K562 (cell line): ENCODE results near the gene FGD1. TPM values are rescaled to one million over a fixed set of nuclear protein-coding genes. Genes with fewer than 3 reads are reported as not detected.

Source experiments
- ATAC-seq: fragments of 200-7000 bp; cut with Tn5 transposase; 3 replicates; pipeline ENCODE4 v1.9.1; 2020; ENCODE audit warnings: moderate library complexity
- BruUV-seq: library from RNA; stranded (reverse); fragments of 400-500 nt; replicated peaks from 2 replicates; lab custom pipeline; 2021; lab: Mats Ljungman, UMichigan
- CTCF ChIA-PET: fragments of 300-600 bp; formaldehyde crosslinking; extraction: SDS; loops from one replicate; lab custom pipeline; 2021; ENCODE audit warnings: low intra/inter-chr PET ratio; lab: Yijun Ruan, JAX
- POLR2A ChIA-PET: fragments of 300-600, 350-650 bp; sonication (Branson Sonifier 250); formaldehyde crosslinking; extraction: SDS; loops from one replicate; lab custom pipeline; 2021; ENCODE audit warnings: antibody characterized with exemption, inconsistent platforms; lab: Yijun Ruan, JAX
- DNase-seq, 4 experiments: peaks; one replicate each; pipeline versions ENCODE4 v3.0.0 to v3.0.0-alpha.2; 2011 to 2018; ENCODE audit warnings: low spot score in 3 of 4, mixed read lengths in 3 of 4; ENCODE audit errors: extremely low read depth in 1 of 4
- FAIRE-seq: peaks from 2 replicates; lab custom pipeline; 2011; peaks lifted over from hg19 to GRCh38; lab: Jason Lieb, UNC
- H2AFZ ChIP-seq: 2 replicates; pipeline ENCODE4 v1.6.0; 2011; ENCODE audit warnings: low read depth, low read length, control low read depth, inconsistent platforms
- H3K27ac ChIP-seq: fragments of 200-600 bp; 3 replicates; pipeline ENCODE4 v1.8.0; 2011; ENCODE audit warnings: low read depth, mild to moderate bottlenecking, control low read depth, inconsistent platforms, low read length, moderate library complexity, mixed read lengths; ENCODE audit errors: extremely low read depth
- H3K27me3 ChIP-seq, 2 experiments: fragments of 300-600 bp in 1 of 2; 2 replicates in 1 of 2; 3 replicates in 1 of 2; pipeline versions ENCODE4 v1.6.0 to v1.8.0; 2011; ENCODE audit warnings: inconsistent platforms in 2 of 2, low read length in 2 of 2, mild to moderate bottlenecking in 1 of 2, mixed read lengths in 1 of 2, moderate library complexity in 1 of 2; ENCODE audit not compliant: control insufficient read depth in 2 of 2, insufficient read depth in 2 of 2
- H3K36me3 ChIP-seq: fragments of 300-600 bp; 3 replicates; pipeline ENCODE4 v1.8.0; 2011; ENCODE audit warnings: mild to moderate bottlenecking, low read length, inconsistent platforms; ENCODE audit not compliant: control insufficient read depth, insufficient read depth
- H3K4me1 ChIP-seq, 2 experiments: fragments of 200-600 bp in 1 of 2; replicated peaks in 1 of 2; 2 replicates in 1 of 2; 3 replicates in 1 of 2; pipeline versions ENCODE4 v1.5.1 to v1.8.0; 2011; ENCODE audit warnings: inconsistent platforms in 2 of 2, low read length in 2 of 2, mild to moderate bottlenecking in 1 of 2, mixed read lengths in 1 of 2, moderate library complexity in 1 of 2; ENCODE audit not compliant: control insufficient read depth in 2 of 2, insufficient read depth in 2 of 2
- H3K4me2 ChIP-seq: 2 replicates; pipeline ENCODE4 v1.6.1; 2011; ENCODE audit warnings: low read length, control low read depth, inconsistent platforms, mixed read lengths; ENCODE audit not compliant: insufficient read depth
- H3K4me3 ChIP-seq: fragments of 200-600 bp; sonication (generic), shearing (Covaris generic); 2 replicates; pipeline ENCODE4 v1.5.1; 2016; ENCODE audit warnings: control low read depth, inconsistent platforms
- H3K79me2 ChIP-seq: fragments of 200-600 bp; 3 replicates; pipeline ENCODE4 v1.8.0; 2011; ENCODE audit warnings: low read length, inconsistent platforms; ENCODE audit not compliant: control insufficient read depth, insufficient read depth
- H3K9ac ChIP-seq, 2 experiments: 2 replicates each; pipeline versions ENCODE4 v1.6.0 to v1.6.1; 2011; ENCODE audit warnings: low read depth in 2 of 2, low read length in 2 of 2, control low read depth in 1 of 2, inconsistent platforms in 1 of 2, mild to moderate bottlenecking in 1 of 2, mixed read lengths in 1 of 2; ENCODE audit not compliant: insufficient read depth in 1 of 2
- H3K9me1 ChIP-seq: one replicate; pipeline ENCODE4 v1.6.0; 2011; ENCODE audit warnings: inconsistent platforms, mild to moderate bottlenecking, low read length, moderate library complexity; ENCODE audit not compliant: control insufficient read depth, insufficient read depth
- H3K9me3 ChIP-seq: replicated peaks from 2 replicates; pipeline ENCODE4 v1.5.1; 2011; ENCODE audit warnings: low read depth, low read length, inconsistent platforms; ENCODE audit not compliant: control insufficient read depth, insufficient read depth
- H4K20me1 ChIP-seq: replicated peaks from 2 replicates; pipeline ENCODE4 v1.6.1; 2011; ENCODE audit warnings: low read length, inconsistent platforms, mixed read lengths; ENCODE audit not compliant: control insufficient read depth, insufficient read depth
- ATF7 ChIP-seq: fragments of 450-650 bp; IDR thresholded peaks from 2 replicates; pipeline ENCODE4 v1.7.1; 2014; ENCODE audit warnings: mild to moderate bottlenecking, moderate library complexity
- BACH1 ChIP-seq: fragments of 200-800 bp; sonication (Bioruptor generic); IDR thresholded peaks from 2 replicates; pipeline ENCODE4 v1.6.1; 2016; ENCODE audit warnings: missing genetic modification characterization, missing compliant biosample characterization
- CAMTA2 ChIP-seq: fragments of 250-450 bp; sonication (Bioruptor Pico); conservative IDR thresholded peaks from 2 replicates; pipeline ENCODE4 v1.5.1; 2022
- CEBPB ChIP-seq: fragments of 450-650 bp; IDR thresholded peaks from 2 replicates; pipeline ENCODE4 v1.6.1; 2016; ENCODE audit warnings: missing genetic modification characterization, missing compliant biosample characterization
- IFI16 ChIP-seq: fragments of 250-450 bp; sonication (Bioruptor Pico); IDR thresholded peaks from 2 replicates; pipeline ENCODE4 v2.1.2; 2022; ENCODE audit warnings: mild to moderate bottlenecking, inconsistent platforms
- NFE2L1 ChIP-seq: fragments of 450-650 bp; IDR thresholded peaks from 2 replicates; pipeline ENCODE4 v1.6.1; 2016; ENCODE audit warnings: missing genetic modification characterization, low read depth, mild to moderate bottlenecking, missing compliant biosample characterization, moderate library complexity, borderline replicate concordance
- NR0B1 ChIP-seq: fragments of 450-650 bp; IDR thresholded peaks from one replicate; pipeline ENCODE4 v1.6.1; 2018; ENCODE audit warnings: mild to moderate bottlenecking, moderate library complexity; ENCODE audit not compliant: partially characterized antibody
- POLR2H ChIP-seq: IDR thresholded peaks from 2 replicates; pipeline ENCODE4 v1.6.1; 2016; ENCODE audit warnings: missing genetic modification characterization, low read depth, mild to moderate bottlenecking, control low read depth, missing compliant biosample characterization, moderate library complexity
- RAD51 ChIP-seq: fragments of 450-650 bp; IDR thresholded peaks from 2 replicates; pipeline ENCODE4 v1.7.1; 2016; ENCODE audit warnings: low read depth, mild to moderate bottlenecking, borderline replicate concordance
- SAFB2 ChIP-seq: fragments of 200-400 bp; formaldehyde crosslinking; IDR thresholded peaks from 2 replicates; pipeline ENCODE4 v1.6.1; 2018; ENCODE audit warnings: borderline replicate concordance, low read length, low read depth, moderate library complexity; ENCODE audit not compliant: severe bottlenecking
- TRIM25 ChIP-seq: fragments of 450-650 bp; IDR thresholded peaks from 2 replicates; pipeline ENCODE4 v1.7.0; 2016; ENCODE audit warnings: borderline replicate concordance
- YY1 ChIP-seq, 3 experiments: IDR thresholded peaks; 2 replicates each; pipeline ENCODE4 v1.6.1; 2011; ENCODE audit warnings: low read length in 2 of 3, mild to moderate bottlenecking in 2 of 3, moderate library complexity in 2 of 3, borderline replicate concordance in 1 of 3, control low read depth in 1 of 3, low read depth in 1 of 3; ENCODE audit not compliant: insufficient read depth in 3 of 3, insufficient replicate concordance in 2 of 3, control insufficient read depth in 1 of 3, insufficient read length in 1 of 3; ENCODE audit errors: extremely low read depth in 1 of 3
- ZNF224 ChIP-seq: sonication (generic); formaldehyde crosslinking; IDR thresholded peaks from 2 replicates; pipeline ENCODE4 v1.8.0; 2022; ENCODE audit warnings: mild to moderate bottlenecking, missing genetic modification reagents
- ZNF436 ChIP-seq: fragments of 250-450, 450-650 bp; sonication (Bioruptor Pico); formaldehyde crosslinking; IDR thresholded peaks from 2 replicates; pipeline ENCODE4 v1.7.0; 2020; ENCODE audit warnings: mild to moderate bottlenecking
- ZNF778 ChIP-seq: fragments of 450-650 bp; formaldehyde crosslinking; IDR thresholded peaks from 2 replicates; pipeline ENCODE4 v1.4.0; 2020; ENCODE audit warnings: mild to moderate bottlenecking, moderate library complexity
- WGBS: fragments of 100-300 bp; shearing (Covaris generic); methylation state at CpG from one replicate; pipeline ENCODE4 v1.1.6; 2016; ENCODE audit warnings: low coverage, mixed read lengths; ENCODE audit not compliant: insufficient coverage; ENCODE audit errors: missing lambda C conversion rate; 5-methylcytosine and 5-hydroxymethylcytosine counted together
- in situ Hi-C: fragments of 300-500 bp; cut with MboI; formaldehyde crosslinking; loops from 4 replicates; pipeline ENCODE4 v1.15.0; 2018; ENCODE audit warnings: inconsistent platforms, mixed read lengths
- intact Hi-C: fragments of 100-400 bp; cut with micrococcal nuclease; formaldehyde crosslinking; loops from 2 replicates; pipeline ENCODE4 v1.14.2; 2022
- polyA plus RNA-seq, 8 experiments: library from polyadenylated mRNA; depleted of rRNA in 4 of 8; stranded (reverse) in 5 of 8; unstranded in 3 of 8; fragments of >200 nt; fragmentation: Nextera tagmentation in 2 of 8; fragmentation: Illumina TruSeq in 1 of 8; extraction: Ambion mirVana in 2 of 8; extraction: Trizol in 1 of 8; gene quantifications; 2 replicates each; pipeline versions ENCODE4 v1.2.1 to v1.2.3, GENCODE V29; 2011 to 2014; ENCODE audit warnings: inconsistent platforms in 1 of 8, missing spikeins in 1 of 8
- total RNA-seq, 7 experiments: library from RNA; depleted of rRNA in 6 of 7; stranded (reverse); fragments of >200 nt in 6 of 7; fragmentation: Illumina TruSeq in 2 of 7; extraction: Trizol in 2 of 7; gene quantifications; 2 replicates each; pipeline versions ENCODE4 v1.2.1 to v1.2.3, GENCODE V29; 2011 to 2021; ENCODE audit warnings: low replicate concordance in 1 of 7
- TF ChIP-seq, protein P1 (sequence below), 3 experiments: fragments of 200-800 bp in 1 of 3; fragments of 250-450 bp in 1 of 3; fragments of 450-650 bp in 1 of 3; sonication (Bioruptor Pico) in 1 of 3; sonication (Bioruptor generic) in 1 of 3; formaldehyde crosslinking in 1 of 3; IDR thresholded peaks; 2 replicates each; pipeline versions ENCODE4 v1.6.1 to v1.8.0; 2016 to 2022; ENCODE audit warnings: mild to moderate bottlenecking in 2 of 3, missing genetic modification characterization in 2 of 3, missing compliant biosample characterization in 1 of 3, moderate library complexity in 1 of 3

FGD1 gene
- total and polyA plus RNA-seq, 9 of the 15 experiments (the other 6 are each of a cell fraction or from before 2014, with no cell fraction given): 0.01 to 0.09 (median 0.04) TPM; not detected in 2

DNA sequence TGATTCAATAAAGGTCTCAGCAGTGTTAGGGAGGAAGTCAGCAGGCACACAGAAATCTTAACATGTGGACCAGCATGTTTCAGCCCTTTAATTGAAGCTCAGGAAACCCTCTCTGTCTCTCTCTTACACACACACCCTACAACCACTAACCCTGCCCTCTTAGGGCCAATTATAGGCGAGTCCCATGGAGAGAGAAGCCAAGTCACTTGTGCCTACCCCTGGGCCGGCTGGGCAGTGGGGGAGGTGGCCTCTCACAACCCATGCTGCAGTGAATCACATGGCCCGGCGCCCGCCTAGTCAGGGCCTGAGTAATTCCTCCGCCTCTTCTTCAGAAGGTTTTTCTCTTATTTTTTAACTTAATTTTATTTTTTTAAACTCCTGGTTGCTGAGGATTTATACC is 3.7 kb downstream of the FGD1 start:
- peaks cover 0 to 20% of the 10 kb centered on the region in 2 experiments; a peak in 2 of 5 replicates for H3K4me1 ChIP-seq
- no peaks in the 10 kb centered on the region for H4K20me1 ChIP-seq
- peaks cover 0 to 4% of the 10 kb centered on the region in 2 experiments; a peak in 1 of 5 replicates for H3K27me3 ChIP-seq
- DNase-seq: no peak
- H3K27ac ChIP-seq: no peak overlapping the region
- H2AFZ ChIP-seq: no peak overlapping the region
- H3K9me3 ChIP-seq: no peaks in the 10 kb centered on the region
- no peaks in the 10 kb centered on the region for H3K9me1 ChIP-seq
- in situ Hi-C loops: no loop called here
- ChIA-PET POLR2A (no interaction called here), CTCF (no interaction called here)
- 11% methylated on average over 6 of the region's 6 CpGs for WGBS
- FAIRE-seq: no peak
- intact Hi-C loops: no loop called here
- H3K36me3 ChIP-seq: no peaks in the 10 kb centered on the region
- no TSS peak for BruUV-seq
- H3K4me2 ChIP-seq: no peak overlapping the region
- no peak for ATAC-seq
- H3K9ac ChIP-seq: no peak overlapping the region
- no peak overlapping the region for H3K4me3 ChIP-seq
- no peaks in the 10 kb centered on the region for H3K79me2 ChIP-seq
- TF ChIP-seq TRIM25 (no peak), CAMTA2 (no peak), ZNF778 (CRISPR knock-in tag) (no peak), POLR2H (tag) (no peak), ZNF224 (CRISPR knock-in tag) (no peak), NFE2L1 (tag) (no peak), ZNF436 (no peak), BACH1 (no peak), CEBPB (no peak), NR0B1 (no peak), ATF7 (no peak), SAFB2 (no peak), IFI16 (CRISPR knock-in tag) (no peak), RAD51 (no peak), YY1 (IDR thresholded peaks at IDR 0.05; ENCODE audit: borderline replicate concordance in 1 of 3, control insufficient read depth in 1 of 3, extremely low read depth in 1 of 3, insufficient read depth in 3 of 3, insufficient read length in 1 of 3, insufficient replicate concordance in 2 of 3, low read depth in 1 of 3, low read length in 2 of 3) (no peak)
- TF ChIP-seq, protein P1, sequence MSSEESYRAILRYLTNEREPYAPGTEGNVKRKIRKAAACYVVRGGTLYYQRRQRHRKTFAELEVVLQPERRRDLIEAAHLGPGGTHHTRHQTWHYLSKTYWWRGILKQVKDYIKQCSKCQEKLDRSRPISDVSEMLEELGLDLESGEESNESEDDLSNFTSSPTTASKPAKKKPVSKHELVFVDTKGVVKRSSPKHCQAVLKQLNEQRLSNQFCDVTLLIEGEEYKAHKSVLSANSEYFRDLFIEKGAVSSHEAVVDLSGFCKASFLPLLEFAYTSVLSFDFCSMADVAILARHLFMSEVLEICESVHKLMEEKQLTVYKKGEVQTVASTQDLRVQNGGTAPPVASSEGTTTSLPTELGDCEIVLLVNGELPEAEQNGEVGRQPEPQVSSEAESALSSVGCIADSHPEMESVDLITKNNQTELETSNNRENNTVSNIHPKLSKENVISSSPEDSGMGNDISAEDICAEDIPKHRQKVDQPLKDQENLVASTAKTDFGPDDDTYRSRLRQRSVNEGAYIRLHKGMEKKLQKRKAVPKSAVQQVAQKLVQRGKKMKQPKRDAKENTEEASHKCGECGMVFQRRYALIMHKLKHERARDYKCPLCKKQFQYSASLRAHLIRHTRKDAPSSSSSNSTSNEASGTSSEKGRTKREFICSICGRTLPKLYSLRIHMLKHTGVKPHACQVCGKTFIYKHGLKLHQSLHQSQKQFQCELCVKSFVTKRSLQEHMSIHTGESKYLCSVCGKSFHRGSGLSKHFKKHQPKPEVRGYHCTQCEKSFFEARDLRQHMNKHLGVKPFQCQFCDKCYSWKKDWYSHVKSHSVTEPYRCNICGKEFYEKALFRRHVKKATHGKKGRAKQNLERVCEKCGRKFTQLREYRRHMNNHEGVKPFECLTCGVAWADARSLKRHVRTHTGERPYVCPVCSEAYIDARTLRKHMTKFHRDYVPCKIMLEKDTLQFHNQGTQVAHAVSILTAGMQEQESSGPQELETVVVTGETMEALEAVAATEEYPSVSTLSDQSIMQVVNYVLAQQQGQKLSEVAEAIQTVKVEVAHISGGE (CRISPR knock-in tag; IDR thresholded peaks at IDR 0.05): no peak
